Upper lobe of left lung (tissue), 6 donors: ENCODE results near the gene SHE. TPM values are rescaled to one million over a fixed set of nuclear protein-coding genes. Genes with fewer than 3 reads are reported as not detected.

Source experiments
- ATAC-seq, 2 donors: fragments of 200-7000 bp; cut with Tn5 transposase; one replicate each; pipeline ENCODE4 v1.9.1; 2022; ENCODE audit warnings: mild to moderate bottlenecking in 2 of 2, moderate library complexity in 2 of 2; ENCODE audit not compliant: low FRiP score in 2 of 2
- DNase-seq, 2 donors: peaks; one replicate each; pipeline ENCODE4 v3.0.0-alpha.2; 2019 to 2020
- H3K27ac ChIP-seq, 4 donors: fragments of 200-600 bp; sonication (generic); one replicate each; pipeline ENCODE4 v1.5.1; 2016 to 2019
- H3K27me3 ChIP-seq, 4 donors: fragments of 200-600 bp; sonication (generic); one replicate each; pipeline ENCODE4 v1.5.1; 2017 to 2019
- H3K36me3 ChIP-seq, 4 donors: fragments of 200-600 bp; sonication (generic); one replicate each; pipeline ENCODE4 v1.5.1; 2016 to 2019
- H3K4me1 ChIP-seq, 4 donors: fragments of 200-600 bp; sonication (generic); one replicate each; pipeline ENCODE4 v1.5.1; 2018 to 2019
- H3K4me3 ChIP-seq, 4 donors: fragments of 200-600 bp; sonication (generic); one replicate each; pipeline ENCODE4 v1.5.1; 2017 to 2019; ENCODE audit warnings: mild to moderate bottlenecking in 2 of 4, moderate library complexity in 1 of 4
- H3K9me3 ChIP-seq, 4 donors: fragments of 200-600 bp; sonication (generic); one replicate each; pipeline ENCODE4 v1.5.1; 2018 to 2019
- CTCF ChIP-seq, 6 experiments: fragments of 450-650 bp in 4 of 6; fragments of 200-600 bp in 2 of 6; sonication (generic) in 2 of 6; IDR thresholded peaks; one replicate each; pipeline ENCODE4 v1.5.1; 2016 to 2019; ENCODE audit warnings: antibody characterized with exemption in 6 of 6
- EP300 ChIP-seq, 4 donors: sonication (generic); formaldehyde crosslinking; IDR thresholded peaks; one replicate each; pipeline ENCODE4 v1.5.1; 2017; ENCODE audit warnings: antibody characterized with exemption in 4 of 4, control low read depth in 2 of 4
- POLR2A ChIP-seq, 4 donors: fragments of 450-650 bp; IDR thresholded peaks; one replicate each; pipeline ENCODE4 v1.5.1; 2016 to 2017; ENCODE audit warnings: antibody characterized with exemption in 4 of 4, mild to moderate bottlenecking in 2 of 4
- POLR2AphosphoS5 ChIP-seq, 2 donors: sonication (generic); formaldehyde crosslinking; IDR thresholded peaks; one replicate each; pipeline ENCODE4 v1.5.1; 2017; ENCODE audit warnings: antibody characterized with exemption in 2 of 2
- WGBS, 2 donors: methylation state at CpG; one replicate each; pipeline ENCODE4 v1.1.5; 2017 to 2018; 5-methylcytosine and 5-hydroxymethylcytosine counted together
- total RNA-seq, 6 donors: library from RNA; depleted of rRNA in 4 of 6; stranded (reverse); fragments of >200 nt in 4 of 6; gene quantifications; one replicate each; pipeline versions ENCODE4 v1.1.0 to v1.2.1, GENCODE V29; 2016 to 2021
- donor health status: DM: no; HTN: no; CAD: no; lungs with moderate emphysema.
- donor health status: DM: no; HTN: yes; CAD: no; lungs with severe emphysema.

SHE gene
- 10 to 100 TPM; 25.8 to 55.4 (median 29.5) TPM for total RNA-seq

DNA sequence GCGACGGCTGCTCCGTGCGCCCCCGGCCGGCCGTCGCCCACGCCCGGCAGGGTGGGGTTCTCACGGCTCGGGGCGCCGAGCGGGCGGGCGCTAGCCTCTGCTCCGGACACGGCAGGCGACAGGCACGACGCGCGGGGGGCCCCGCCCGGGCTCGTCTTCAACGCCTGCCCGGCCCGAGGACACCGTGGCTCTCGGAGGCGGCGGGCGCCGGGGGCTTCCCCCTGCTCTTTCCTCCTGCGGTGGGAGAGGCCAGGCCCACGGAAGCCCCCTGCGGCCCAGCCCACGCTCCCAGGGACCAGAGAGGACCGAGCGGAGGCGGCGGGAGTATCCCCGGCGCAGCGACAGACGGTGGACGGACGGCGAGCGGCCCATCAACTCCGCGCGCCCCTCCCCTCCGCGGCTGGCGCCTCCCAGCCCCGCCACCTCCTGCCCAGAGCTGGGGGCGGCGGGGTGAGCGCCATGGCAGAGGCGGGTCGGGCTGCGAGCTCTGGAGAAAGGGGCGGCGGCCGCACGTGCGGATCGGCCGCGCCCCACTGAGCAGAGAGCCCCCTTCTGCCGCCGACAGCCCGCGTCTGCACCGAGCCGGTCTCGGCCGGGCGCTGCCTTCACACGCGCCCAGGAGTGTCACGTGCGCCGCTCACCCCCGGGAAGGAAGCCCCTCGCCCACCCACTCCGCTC lies at the start of gene SHE, which contains the start of gene TDRD10:
Gene SHE, minus strand, starts transcription at position 347 of the 678 bp plus-strand sequence. CDS start 386 bp downstream, outside the sequence.
Gene TDRD10, plus strand, starts transcription at position 154 of the 678 bp plus-strand sequence. CDS start 4,685 bp downstream, outside the sequence.
- H3K4me3 ChIP-seq, result peak within 1 kb of the TSS; percentile 41 to 60 (median 58)
- peaks cover 0 to 17% (median 8%) of the 10 kb centered on the region in 4 donors for H3K27me3 ChIP-seq
- peaks cover 14 to 44% (median 35%) of the 10 kb centered on the region in 4 donors for H3K4me1 ChIP-seq
- WGBS, 2 donors, result 4 to 6% methylated on average over 29 to 33 of the region's 90 CpGs
- peak within 1 kb of the TSS; percentile 77 to 86 (median 84) for H3K27ac ChIP-seq
- ATAC-seq (peak; percentile 73 to 88), DNase-seq (peak; percentile 29 to 92)
- peaks cover 0 to 5% (median 0%) of the 10 kb centered on the region in 4 donors for H3K36me3 ChIP-seq
- H3K9me3 ChIP-seq, result peaks cover 0 to 5% (median 2%) of the 10 kb centered on the region in 4 donors
- TF ChIP-seq EP300 (IDR thresholded peaks at IDR 0.05), result no peak
- peak in 1 of 2 donors; percentile 38 for TF ChIP-seq POLR2AphosphoS5 (IDR thresholded peaks at IDR 0.05)
- peak in 1 of 4 donors; percentile 4 for TF ChIP-seq POLR2A (IDR thresholded peaks at IDR 0.05)
- TF ChIP-seq CTCF (IDR thresholded peaks at IDR 0.05), result no peak

DNA sequence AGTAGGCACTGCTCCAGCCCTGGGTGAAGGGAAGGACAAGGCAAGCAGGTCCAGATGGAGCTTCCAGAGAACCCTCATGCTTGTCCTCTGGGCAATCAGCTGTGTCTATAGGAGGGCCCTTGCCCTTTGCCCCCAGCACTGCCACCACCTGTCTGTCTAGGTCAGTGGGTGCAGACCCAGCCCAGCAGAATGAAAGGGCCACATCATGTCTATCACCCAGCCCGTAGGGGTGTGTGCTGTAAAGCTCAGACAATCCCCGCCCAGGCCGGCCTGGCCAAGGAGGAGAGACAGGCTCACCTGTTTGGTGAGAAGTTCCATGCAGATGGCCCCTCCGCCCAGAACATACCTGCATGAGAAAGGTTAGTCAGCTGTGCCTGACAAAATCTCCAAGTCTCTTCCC lies 49.3 kb upstream of the SHE start:
- Histone ChIP-seq H3K4me1 (peaks cover 0 to 27% (median 20%) of the 10 kb centered on the region in 4 donors), H3K27ac (no peak overlapping the region), H3K9me3 (no peaks in the 10 kb centered on the region), H3K27me3 (no peaks in the 10 kb centered on the region), H3K36me3 (peaks cover 63 to 77% (median 70%) of the 10 kb centered on the region in 4 donors), H3K4me3 (no peak overlapping the region)
- TF ChIP-seq EP300 (IDR thresholded peaks at IDR 0.05), result no peak
- TF ChIP-seq CTCF (IDR thresholded peaks at IDR 0.05), result no peak
- no peak for TF ChIP-seq POLR2A (IDR thresholded peaks at IDR 0.05)
- no peak for TF ChIP-seq POLR2AphosphoS5 (IDR thresholded peaks at IDR 0.05)
- WGBS, 2 donors, result 90 to 94% methylated on average over 2 to 4 of the region's 4 CpGs
- no peak for ATAC-seq
- DNase-seq, result peak in 1 of 2 donors; percentile 30

DNA sequence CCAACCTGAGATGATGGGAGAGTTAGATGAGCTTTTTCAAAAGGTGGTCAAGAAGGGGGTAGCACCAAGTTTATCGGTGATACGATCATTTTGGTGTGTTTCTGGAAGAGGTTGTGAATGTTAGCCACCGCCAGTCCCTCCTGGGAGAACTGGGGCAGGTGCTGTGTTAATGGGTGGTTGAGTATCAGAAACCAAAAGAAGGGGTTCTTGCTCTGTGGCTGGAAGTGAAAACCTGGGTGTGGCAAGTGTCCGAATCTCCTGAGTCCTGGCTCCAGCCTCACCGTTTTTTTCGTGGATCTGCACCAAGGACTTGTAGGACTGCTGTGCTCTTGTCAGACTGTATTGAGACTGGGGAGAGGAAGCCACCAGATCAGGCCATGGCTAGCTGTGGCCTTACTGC lies 48.4 kb upstream of the SHE start:
- Histone ChIP-seq H3K4me3 (no peak overlapping the region), H3K27me3 (no peaks in the 10 kb centered on the region), H3K9me3 (no peaks in the 10 kb centered on the region), H3K4me1 (peaks cover 0 to 19% (median 14%) of the 10 kb centered on the region in 4 donors), H3K27ac (no peak overlapping the region), H3K36me3 (peaks cover 63 to 74% (median 67%) of the 10 kb centered on the region in 4 donors)
- DNase-seq, result no peak
- ATAC-seq, result no peak
- WGBS, 2 donors, result 68 to 75% methylated on average over 4 to 6 of the region's 6 CpGs
- no peak for TF ChIP-seq CTCF (IDR thresholded peaks at IDR 0.05)
- TF ChIP-seq POLR2AphosphoS5 (IDR thresholded peaks at IDR 0.05), result no peak
- no peak for TF ChIP-seq POLR2A (IDR thresholded peaks at IDR 0.05)

GRCh38 chr1:154550070-154550469 lies 47.9 kb upstream of the SHE start:
- ATAC-seq, result no peak
- 63 to 65% methylated on average over 5 of the region's 5 CpGs for WGBS, 2 donors
- Histone ChIP-seq H3K27ac (no peak overlapping the region), H3K4me3 (no peak overlapping the region), H3K4me1 (peaks cover 0 to 18% (median 13%) of the 10 kb centered on the region in 4 donors), H3K36me3 (peaks cover 57 to 68% (median 61%) of the 10 kb centered on the region in 4 donors), H3K27me3 (no peaks in the 10 kb centered on the region), H3K9me3 (no peaks in the 10 kb centered on the region)
- TF ChIP-seq EP300 (IDR thresholded peaks at IDR 0.05), result no peak
- TF ChIP-seq POLR2A (IDR thresholded peaks at IDR 0.05), result no peak
- DNase-seq, result no peak

DNA sequence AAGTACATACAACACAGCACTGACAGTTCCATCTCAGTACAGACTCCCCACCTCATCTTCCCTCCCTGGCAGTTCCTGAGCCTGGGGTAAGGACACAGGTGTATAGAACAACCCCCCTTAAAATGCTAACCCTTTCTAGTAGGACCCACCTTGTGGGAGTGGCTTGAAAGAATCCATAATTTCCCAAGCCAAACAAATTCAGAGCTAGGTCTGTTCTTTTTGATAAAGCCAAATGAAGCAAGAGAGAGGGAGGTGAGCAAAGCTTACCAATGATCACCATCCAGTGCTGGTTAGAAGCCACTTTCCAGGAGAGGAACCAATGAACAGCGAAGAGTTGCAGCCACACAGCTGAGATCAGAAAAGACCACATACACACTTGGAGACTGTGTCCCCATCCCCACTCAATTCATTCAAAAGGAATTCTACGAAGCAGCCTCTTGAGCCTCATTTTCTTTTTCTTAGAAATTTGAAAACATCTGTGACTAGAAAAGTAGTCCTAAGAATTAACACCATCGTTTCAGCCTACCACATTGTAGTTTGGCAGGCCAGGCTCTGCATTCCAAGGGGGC lies 47.1 kb upstream of the SHE start:
- H3K27me3 ChIP-seq, result no peaks in the 10 kb centered on the region
- WGBS, 2 donors, result 78 to 79% methylated on average over 3 of the region's 3 CpGs
- peaks cover 49 to 60% (median 54%) of the 10 kb centered on the region in 4 donors for H3K36me3 ChIP-seq
- no peak overlapping the region for H3K4me3 ChIP-seq
- DNase-seq, result no peak
- H3K9me3 ChIP-seq, result no peaks in the 10 kb centered on the region
- peaks cover 0 to 18% (median 13%) of the 10 kb centered on the region in 4 donors for H3K4me1 ChIP-seq
- peak overlapping the region in 1 of 4 donors; percentile 36 for H3K27ac ChIP-seq
- TF ChIP-seq POLR2AphosphoS5 (IDR thresholded peaks at IDR 0.05), result no peak
- TF ChIP-seq EP300 (IDR thresholded peaks at IDR 0.05), result no peak
- ATAC-seq, result no peak
